ENCODE data around the gene EEFSEC. TPM values are rescaled to one million over a fixed set of nuclear protein-coding genes. Genes with fewer than 3 reads are reported as not detected.
A peak's percentile ranks its signal among the peaks of the same experiment; 100 is the strongest.

EEFSEC gene
- total RNA-seq, 2 experiments from 2014 or later, result 19.2 to 19.6 TPM

GRCh38 chr3:128180913-128181312, 27.6 kb downstream of the EEFSEC start:
- ChIA-PET CTCF (no interaction called here), POLR2A (no interaction called here)
- Mint-ChIP-seq H3K36me3 (ENCODE audit: low read depth) (peaks cover 22% of the 10 kb centered on the region), H3K9me3 (peaks cover 2% of the 10 kb centered on the region), H3K4me1 (ENCODE audit: low read depth) (peaks cover 36% of the 10 kb centered on the region), H3K27me3 (no peaks in the 10 kb centered on the region), H3K27ac (no peak overlapping the region), H3K4me3 (no peak overlapping the region)
- intact Hi-C loops (cut with micrococcal nuclease), result no loop called here
- no peak for TF ChIP-seq CTCF (IDR thresholded peaks at IDR 0.05)
- no peak for DNase-seq
- ATAC-seq, result no peak

- Mint-ChIP-seq H3K36me3 (ENCODE audit: low read depth) (peaks cover 22% of the 10 kb centered on the region), H3K27ac (no peak overlapping the region), H3K4me1 (ENCODE audit: low read depth) (peaks cover 27% of the 10 kb centered on the region), H3K4me3 (no peak overlapping the region), H3K9me3 (peaks cover 2% of the 10 kb centered on the region), H3K27me3 (no peaks in the 10 kb centered on the region)
- DNase-seq, result no peak
- ATAC-seq, result no peak
- TF ChIP-seq CTCF (IDR thresholded peaks at IDR 0.05), result no peak
- POLR2A ChIA-PET, result no interaction called here
- CTCF ChIA-PET, result no interaction called here
- intact Hi-C loops (cut with micrococcal nuclease), result no loop called here
These were observed 29.4 kb downstream of the EEFSEC start for GRCh38 chr3:128182656-128183055.

- Mint-ChIP-seq H3K27ac (no peak overlapping the region), H3K4me1 (ENCODE audit: low read depth) (peaks cover 17% of the 10 kb centered on the region), H3K36me3 (ENCODE audit: low read depth) (peaks cover 16% of the 10 kb centered on the region), H3K4me3 (no peak overlapping the region), H3K9me3 (peaks cover 2% of the 10 kb centered on the region), H3K27me3 (no peaks in the 10 kb centered on the region)
- no peak for TF ChIP-seq CTCF (IDR thresholded peaks at IDR 0.05)
- no peak for ATAC-seq
- ChIA-PET POLR2A (interaction anchor here (0.6 kb wide), 1 partner anchor 24 kb away, joined by 3 read pairs; no protein-coding TSS in a partner anchor), CTCF (interaction anchor here (0.9 to 1.2 kb wide), 3 partner anchors 13 to 42 kb away, joined by 3 read pairs; no protein-coding TSS in a partner anchor)
- no peak for DNase-seq
- intact Hi-C loops (cut with micrococcal nuclease), result no loop called here
These were observed 32.6 kb downstream of the EEFSEC start for GRCh38 chr3:128185630-128186447.

GRCh38 chr3:128187495-128187894, 34.2 kb downstream of the EEFSEC start:
- no peak for DNase-seq
- POLR2A ChIA-PET, result no interaction called here
- CTCF ChIA-PET, result interaction anchor here (0.8 kb wide), 1 partner anchor 92 kb away, joined by 3 read pairs; no protein-coding TSS in a partner anchor
- no peak overlapping the region for H3K27ac Mint-ChIP-seq
- peak; percentile 42 for ATAC-seq
- H3K4me3 Mint-ChIP-seq, result no peak overlapping the region
- H3K27me3 Mint-ChIP-seq, result no peaks in the 10 kb centered on the region
- intact Hi-C loops (cut with micrococcal nuclease), result no loop called here
- peaks cover 12% of the 10 kb centered on the region for H3K4me1 Mint-ChIP-seq (ENCODE audit: low read depth)
- no peak for TF ChIP-seq CTCF (IDR thresholded peaks at IDR 0.05)
- H3K9me3 Mint-ChIP-seq, result peaks cover 2% of the 10 kb centered on the region
- H3K36me3 Mint-ChIP-seq (ENCODE audit: low read depth), result peaks cover 14% of the 10 kb centered on the region

- ATAC-seq (no peak), DNase-seq (no peak)
- Mint-ChIP-seq H3K9me3 (peaks cover 2% of the 10 kb centered on the region), H3K27me3 (no peaks in the 10 kb centered on the region), H3K27ac (no peak overlapping the region), H3K4me1 (ENCODE audit: low read depth) (peaks cover 7% of the 10 kb centered on the region), H3K36me3 (ENCODE audit: low read depth) (peaks cover 12% of the 10 kb centered on the region), H3K4me3 (no peak overlapping the region)
- CTCF ChIA-PET, result no interaction called here
- POLR2A ChIA-PET, result no interaction called here
- TF ChIP-seq CTCF (IDR thresholded peaks at IDR 0.05), result no peak
- intact Hi-C loops (cut with micrococcal nuclease), result no loop called here
These were observed 35.0 kb downstream of the EEFSEC start for GRCh38 chr3:128188326-128188725.
